Heart left ventricle (tissue), 16 donors: ENCODE data around the gene NRF1. TPM values are rescaled to one million over a fixed set of nuclear protein-coding genes. Genes with fewer than 3 reads are reported as not detected.

Experiments
- ATAC-seq, 4 donors: fragments of 200-7000 bp; cut with Tn5 transposase; one replicate each; pipeline ENCODE4 v1.9.1; 2020 to 2022; ENCODE audit warnings: moderate library complexity in 4 of 4, mild to moderate bottlenecking in 3 of 4, moderate number of reproducible peaks in 1 of 4
- DNase-seq, 5 donors: peaks; one replicate each; pipeline ENCODE4 v3.0.0-alpha.2; 2020
- H3K27ac ChIP-seq, 12 donors: fragments of 200-600 bp; sonication (generic) in 4 of 12; one replicate each; pipeline versions ENCODE4 v1.5.0 to v1.8.0; 2016 to 2022; ENCODE audit warnings: mild to moderate bottlenecking in 2 of 12
- H3K27me3 ChIP-seq, 9 donors: fragments of 200-600 bp; sonication (generic) in 2 of 9; one replicate each; pipeline versions ENCODE4 v1.5.1 to v1.8.0; 2016 to 2022; ENCODE audit warnings: mild to moderate bottlenecking in 3 of 9
- H3K36me3 ChIP-seq, 9 donors: fragments of 200-600 bp; sonication (generic) in 2 of 9; one replicate each; pipeline versions ENCODE4 v1.5.0 to v1.8.0; 2018 to 2022; ENCODE audit warnings: mild to moderate bottlenecking in 2 of 9
- H3K4me1 ChIP-seq, 12 donors: fragments of 200-600 bp; sonication (generic) in 4 of 12; one replicate each; pipeline versions ENCODE4 v1.5.0 to v1.8.0; 2016 to 2022; ENCODE audit warnings: mild to moderate bottlenecking in 3 of 12
- H3K4me3 ChIP-seq, 12 donors: fragments of 200-600 bp; sonication (generic) in 4 of 12; one replicate each; pipeline versions ENCODE4 v1.5.0 to v1.8.0; 2017 to 2022; ENCODE audit warnings: mild to moderate bottlenecking in 9 of 12, moderate library complexity in 4 of 12
- H3K9me3 ChIP-seq, 12 donors: fragments of 200-600 bp; sonication (generic) in 4 of 12; one replicate each; pipeline versions ENCODE4 v1.5.0 to v1.8.0; 2016 to 2022; ENCODE audit warnings: mild to moderate bottlenecking in 1 of 12
- CTCF ChIP-seq, 12 donors: fragments of 200-600 bp; sonication (generic) in 4 of 12; IDR thresholded peaks; one replicate each; pipeline versions ENCODE4 v1.5.0 to v1.8.0; 2018 to 2022; ENCODE audit warnings: antibody characterized with exemption in 12 of 12, mild to moderate bottlenecking in 5 of 12
- POLR2A ChIP-seq, 2 donors: fragments of 450-650 bp; IDR thresholded peaks; one replicate each; pipeline ENCODE4 v1.6.1; 2017; ENCODE audit warnings: antibody characterized with exemption in 2 of 2, mild to moderate bottlenecking in 2 of 2, moderate library complexity in 2 of 2
- WGBS, 4 donors: extraction: QIAGEN DNeasy Blood & Tissue Kit in 2 of 4; methylation state at CpG; one replicate each; pipeline versions ENCODE4 v1.1.5 to v1.1.7; 2013 to 2018; 5-methylcytosine and 5-hydroxymethylcytosine counted together
- intact Hi-C, 10 donors: fragments of 100-400 bp; cut with DNase I; formaldehyde crosslinking; loops; one replicate each; pipeline versions ENCODE4 v1.11.1 to v1.14.2; 2022
- polyA plus RNA-seq, 2 donors: library from polyadenylated mRNA; stranded (reverse); fragments of 200-250 nt; gene quantifications; one replicate each; pipeline ENCODE4 v1.2.3, GENCODE V29; 2013
- total RNA-seq, 9 donors: library from RNA; depleted of rRNA in 2 of 9; stranded (reverse); fragments of >200 nt in 2 of 9; fragmentation: NEBNext Ultra II Directional in 3 of 9; extraction: Animal tissue kit (Norgen Biotek cat#: 25700) in 3 of 9; gene quantifications; one replicate each; pipeline versions ENCODE4 v1.1.0 to v1.2.4, GENCODE V29; 2016 to 2023
- donor health status: ischemic (EF 13 %, LVEDD 7.1; RV severe dilation, severe dysfunction).
- donor health status: healthy with polysubstance abuse.
- donor health status: DM: no; HTN: yes; CAD: no.
- donor health status: DM: no; HTN: no; CAD: no.
- donor health status: ischemic (EF 25% LVEDD 6.9; RV normal size, moderate dysfunction).
- donor health status: ischemic (EF 25% LVEDD 5.7; RV mildly dilated, moderate dysfunction).
- donor health status: healthy.
- donor health status: DM: yes; HTN: yes; CAD: no.
- donor health status: ischemic (EF 35%, LVEDD 5.7; RV mildly dilated, moderate dysfunction).
- donor health status: nonischemic (EF 11% LVEDD 7.7; RV severe dilation, severe dysfunction).
- donor health status: DM: yes; HTN: yes; CAD: no.
- donor health status: PGD.
- donor health status: ischemic (EF 29% LVEDD 5.4; RV normal size, mild dysfunction).
- donor health status: nonischemic (EF 23%, LVEDD 6.1; RV moderate dilation, normal function).

The NRF1 gene
- total and polyA plus RNA-seq, 11 donors: 6.2 to 20.7 (median 11.9) TPM

- no peak for ATAC-seq
- Histone ChIP-seq H3K4me3 (no peak overlapping the region), H3K27ac (no peak overlapping the region), H3K36me3 (no peaks in the 10 kb centered on the region), H3K27me3 (peaks cover 16 to 53% (median 40%) of the 10 kb centered on the region in 9 donors), H3K9me3 (no peaks in the 10 kb centered on the region), H3K4me1 (peaks cover 0 to 21% (median 14%) of the 10 kb centered on the region in 12 donors)
- TF ChIP-seq CTCF (IDR thresholded peaks at IDR 0.05): no peak
- no peak for TF ChIP-seq POLR2A (IDR thresholded peaks at IDR 0.05)
- intact Hi-C loops: no loop called here
- 88 to 98% (median 91%) methylated on average over 6 of the region's 6 CpGs for WGBS, 4 donors
- DNase-seq: no peak
Measured at GRCh38 chr7:129789000-129789399, 177.5 kb downstream of the NRF1 start.

- H3K4me3 ChIP-seq: no peak overlapping the region
- H3K27me3 ChIP-seq: peaks cover 11 to 47% (median 34%) of the 10 kb centered on the region in 9 donors
- ATAC-seq: no peak
- no peaks in the 10 kb centered on the region for H3K9me3 ChIP-seq
- no peaks in the 10 kb centered on the region for H3K36me3 ChIP-seq
- no peak overlapping the region for H3K27ac ChIP-seq
- peaks cover 0 to 15% (median 12%) of the 10 kb centered on the region in 12 donors for H3K4me1 ChIP-seq
- DNase-seq: no peak
- WGBS, 4 donors: 51 to 84% (median 61%) methylated on average over 1 of the region's 1 CpG
- intact Hi-C loops: no loop called here
- no peak for TF ChIP-seq POLR2A (IDR thresholded peaks at IDR 0.05)
- no peak for TF ChIP-seq CTCF (IDR thresholded peaks at IDR 0.05)
Measured at GRCh38 chr7:129789652-129790051, 178.1 kb downstream of the NRF1 start.

- DNase-seq (no peak), ATAC-seq (no peak)
- WGBS, 4 donors: 77 to 85% (median 82%) methylated on average over 6 of the region's 6 CpGs
- H3K36me3 ChIP-seq: no peaks in the 10 kb centered on the region
- H3K4me3 ChIP-seq: no peak overlapping the region
- H3K9me3 ChIP-seq: no peaks in the 10 kb centered on the region
- TF ChIP-seq POLR2A (IDR thresholded peaks at IDR 0.05) (no peak), CTCF (IDR thresholded peaks at IDR 0.05) (no peak)
- intact Hi-C loops: no loop called here
- peaks cover 7 to 42% (median 29%) of the 10 kb centered on the region in 9 donors for H3K27me3 ChIP-seq
- peaks cover 0 to 10% (median 8%) of the 10 kb centered on the region in 12 donors for H3K4me1 ChIP-seq
- no peak overlapping the region for H3K27ac ChIP-seq
Measured at GRCh38 chr7:129790136-129790535, 178.6 kb downstream of the NRF1 start.

- WGBS, 4 donors: 48 to 66% (median 60%) methylated on average over 9 of the region's 9 CpGs
- no peaks in the 10 kb centered on the region for H3K36me3 ChIP-seq
- no peaks in the 10 kb centered on the region for H3K9me3 ChIP-seq
- no peak for DNase-seq
- no peak overlapping the region for H3K27ac ChIP-seq
- H3K27me3 ChIP-seq: peaks cover 0 to 17% (median 4%) of the 10 kb centered on the region in 9 donors
- H3K4me3 ChIP-seq: no peak overlapping the region
- intact Hi-C loops: no loop called here
- ATAC-seq: no peak
- no peaks in the 10 kb centered on the region for H3K4me1 ChIP-seq
- no peak for TF ChIP-seq POLR2A (IDR thresholded peaks at IDR 0.05)
- no peak for TF ChIP-seq CTCF (IDR thresholded peaks at IDR 0.05)
Measured at GRCh38 chr7:129792721-129793120, 181.2 kb downstream of the NRF1 start.
